ENCODE data around the gene MEF2C.
"Not testable (repeated sequence)": the region's sequence is repeated elsewhere in the genome, so short reads cannot be mapped to it uniquely, and the experiment has no call there.

MEF2C gene

GRCh38 chr5:88815050-88815789 lies 67.8 kb downstream of the MEF2C start:
- Mint-ChIP-seq H3K27me3 (peaks cover 15% of the 10 kb centered on the region), H3K27ac (peak overlapping the region in 1 of 2 donors; percentile 73), H3K4me3 (no peak overlapping the region), H3K9me3 (no peaks in the 10 kb centered on the region), H3K4me1 (no peaks in the 10 kb centered on the region)
- ATAC-seq = no peak
- DNase-seq = no peak

GRCh38 chr5:88813805-88814575 lies 69.0 kb downstream of the MEF2C start:
- Mint-ChIP-seq H3K4me3 (no peak overlapping the region), H3K27me3 (peaks cover 15% of the 10 kb centered on the region), H3K4me1 (no peaks in the 10 kb centered on the region), H3K27ac (no peak overlapping the region), H3K9me3 (no peaks in the 10 kb centered on the region)
- DNase-seq (no peak), ATAC-seq (no peak)

GRCh38 chr5:88813244-88813643 lies 69.7 kb downstream of the MEF2C start:
- peaks cover 9% of the 10 kb centered on the region for H3K27me3 Mint-ChIP-seq
- ATAC-seq (no peak), DNase-seq (no peak)
- H3K4me1 Mint-ChIP-seq = no peaks in the 10 kb centered on the region
- H3K9me3 Mint-ChIP-seq = no peaks in the 10 kb centered on the region
- H3K4me3 Mint-ChIP-seq = no peak overlapping the region
- H3K27ac Mint-ChIP-seq = no peak overlapping the region

GRCh38 chr5:88808153-88808552 lies 74.8 kb downstream of the MEF2C start:
- peaks cover 6% of the 10 kb centered on the region for H3K4me1 Mint-ChIP-seq
- H3K4me3 Mint-ChIP-seq = no peak overlapping the region
- no peak for ATAC-seq
- no peak for DNase-seq
- H3K27ac Mint-ChIP-seq = no peak overlapping the region
- H3K9me3 Mint-ChIP-seq = no peaks in the 10 kb centered on the region
- H3K27me3 Mint-ChIP-seq = peaks cover 14% of the 10 kb centered on the region

GRCh38 chr5:88807327-88807726 lies 75.7 kb downstream of the MEF2C start:
- ATAC-seq (no peak), DNase-seq (no peak)
- peak overlapping the region in 1 of 2 donors; percentile 12 for H3K27ac Mint-ChIP-seq
- H3K27me3 Mint-ChIP-seq = peaks cover 7% of the 10 kb centered on the region
- H3K4me3 Mint-ChIP-seq = no peak overlapping the region
- H3K9me3 Mint-ChIP-seq = no peaks in the 10 kb centered on the region
- H3K4me1 Mint-ChIP-seq = peaks cover 6% of the 10 kb centered on the region

- ATAC-seq (no peak), DNase-seq (no peak)
- Mint-ChIP-seq H3K9me3 (no peaks in the 10 kb centered on the region), H3K4me3 (no peak overlapping the region), H3K27me3 (peaks cover 7% of the 10 kb centered on the region), H3K4me1 (peaks cover 6% of the 10 kb centered on the region), H3K27ac (no peak overlapping the region)
These were observed 76.6 kb downstream of the MEF2C start for GRCh38 chr5:88806338-88806737.

- Mint-ChIP-seq H3K9me3 (no peaks in the 10 kb centered on the region), H3K4me1 (peaks cover 6% of the 10 kb centered on the region), H3K4me3 (no peak overlapping the region), H3K27ac (no peak overlapping the region), H3K27me3 (peaks cover 7% of the 10 kb centered on the region)
- no peak for ATAC-seq
- no peak for DNase-seq
These were observed 77.7 kb downstream of the MEF2C start for GRCh38 chr5:88805151-88805784.

GRCh38 chr5:88804444-88804843 lies 78.5 kb downstream of the MEF2C start:
- Mint-ChIP-seq H3K27ac (no peak overlapping the region), H3K27me3 (peaks cover 7% of the 10 kb centered on the region), H3K9me3 (no peaks in the 10 kb centered on the region), H3K4me1 (peaks cover 6% of the 10 kb centered on the region), H3K4me3 (no peak overlapping the region)
- ATAC-seq (no peak), DNase-seq (no peak)

- no peak overlapping the region for H3K27ac Mint-ChIP-seq
- ATAC-seq (no peak), DNase-seq (no peak)
- H3K4me3 Mint-ChIP-seq = no peak overlapping the region
- peaks cover 6% of the 10 kb centered on the region for H3K4me1 Mint-ChIP-seq
- peaks cover 11% of the 10 kb centered on the region for H3K27me3 Mint-ChIP-seq
- no peaks in the 10 kb centered on the region for H3K9me3 Mint-ChIP-seq
These were observed 79.7 kb downstream of the MEF2C start for GRCh38 chr5:88803309-88803708.

GRCh38 chr5:88799938-88800535 lies 82.9 kb downstream of the MEF2C start:
- Mint-ChIP-seq H3K27ac (no peak overlapping the region), H3K9me3 (no peaks in the 10 kb centered on the region), H3K4me1 (no peaks in the 10 kb centered on the region), H3K4me3 (no peak overlapping the region), H3K27me3 (peaks cover 44% of the 10 kb centered on the region)
- DNase-seq = no peak
- no peak for ATAC-seq

GRCh38 chr5:88798933-88799332 lies 84.1 kb downstream of the MEF2C start:
- H3K27ac Mint-ChIP-seq, H3K4me1 Mint-ChIP-seq, H3K9me3 Mint-ChIP-seq, H3K4me3 Mint-ChIP-seq, DNase-seq, ATAC-seq: not testable (repeated sequence)
- H3K27me3 Mint-ChIP-seq = peaks cover 42% of the 10 kb centered on the region

GRCh38 chr5:88793797-88794196 lies 89.2 kb downstream of the MEF2C start:
- not testable (repeated sequence) for DNase-seq, H3K27ac Mint-ChIP-seq, H3K9me3 Mint-ChIP-seq, H3K4me1 Mint-ChIP-seq, ATAC-seq, H3K4me3 Mint-ChIP-seq
- H3K27me3 Mint-ChIP-seq = peaks cover 42% of the 10 kb centered on the region

- Mint-ChIP-seq H3K27me3 (peaks cover 28% of the 10 kb centered on the region), H3K27ac (no peak overlapping the region), H3K9me3 (no peaks in the 10 kb centered on the region), H3K4me1 (no peaks in the 10 kb centered on the region), H3K4me3 (no peak overlapping the region)
- DNase-seq = no peak
- ATAC-seq = no peak
These were observed 90.7 kb downstream of the MEF2C start for GRCh38 chr5:88792144-88792840.

- DNase-seq (no peak), ATAC-seq (no peak)
- peak overlapping the region in 1 of 2 donors; percentile 21 for H3K27ac Mint-ChIP-seq
- peaks cover 18% of the 10 kb centered on the region for H3K4me1 Mint-ChIP-seq
- no peak overlapping the region for H3K4me3 Mint-ChIP-seq
- H3K27me3 Mint-ChIP-seq = peaks cover 3% of the 10 kb centered on the region
- no peaks in the 10 kb centered on the region for H3K9me3 Mint-ChIP-seq
These were observed 95.1 kb downstream of the MEF2C start for GRCh38 chr5:88787856-88788255.

GRCh38 chr5:88786789-88787188 lies 96.2 kb downstream of the MEF2C start:
- H3K9me3 Mint-ChIP-seq = no peaks in the 10 kb centered on the region
- no peak overlapping the region for H3K4me3 Mint-ChIP-seq
- H3K4me1 Mint-ChIP-seq = peaks cover 18% of the 10 kb centered on the region
- ATAC-seq (no peak), DNase-seq (no peak)
- no peak overlapping the region for H3K27ac Mint-ChIP-seq
- H3K27me3 Mint-ChIP-seq = peaks cover 6% of the 10 kb centered on the region
